ENCODE measurements around the gene JAKMIP2.
"Not testable (repeated sequence)": the region's sequence is repeated elsewhere in the genome, so short reads cannot be mapped to it uniquely, and the experiment has no call there.

GRCh38 chr5:147803161-147803560 is 20.6 kb upstream of the JAKMIP2 start:
- not testable (repeated sequence) for TF ChIP-seq CTCF (conservative IDR thresholded peaks at IDR 0.05 in 1 of 2, IDR thresholded peaks at IDR 0.05 in 1 of 2; ENCODE audit: extremely low read depth in 1 of 2, insufficient read depth in 1 of 2, low read depth in 1 of 2, low read length in 2 of 2); EZH2 (IDR thresholded peaks at IDR 0.05; ENCODE audit: borderline replicate concordance, low read length)

Data from mammary epithelial cell (primary cell).